MM.1S (cell line): Measurements from ENCODE around the gene SLC38A8.

ENCODE experiments used
- CTCF ChIP-seq: fragments of 300-600 bp; sonication (generic); IDR thresholded peaks from 2 replicates; pipeline ENCODE4 v1.5.1; 2016; ENCODE audit warnings: antibody characterized with exemption, low read length, mixed read lengths
- EZH2 ChIP-seq: fragments of 300-600 bp; sonication (generic); optimal IDR thresholded peaks from 2 replicates; pipeline ENCODE3; 2017; ENCODE audit warnings: low read depth, mild to moderate bottlenecking, antibody characterized with exemption, low read length, mixed read lengths

GRCh38 chr16:84049403-84050060, 6.9 kb upstream of the SLC38A8 start:
- TF ChIP-seq CTCF (no peak), EZH2 (no peak)
